Thyroid gland (tissue), 4 donors: ENCODE results near the gene LDHB.

ENCODE experiments used
- CTCF ChIP-seq, 6 experiments: fragments of 200-600 bp in 3 of 6; fragments of 450-650 bp in 3 of 6; sonication (generic) in 3 of 6; IDR thresholded peaks; one replicate each; pipeline ENCODE4 v1.5.1; 2016 to 2019; ENCODE audit warnings: antibody characterized with exemption in 6 of 6, mild to moderate bottlenecking in 2 of 6, inconsistent platforms in 1 of 6, moderate library complexity in 1 of 6
- POLR2A ChIP-seq, 2 donors: fragments of 450-650 bp; IDR thresholded peaks; one replicate each; pipeline ENCODE4 v1.6.1; 2017; ENCODE audit warnings: antibody characterized with exemption in 2 of 2, mild to moderate bottlenecking in 2 of 2, moderate library complexity in 1 of 2

DNA sequence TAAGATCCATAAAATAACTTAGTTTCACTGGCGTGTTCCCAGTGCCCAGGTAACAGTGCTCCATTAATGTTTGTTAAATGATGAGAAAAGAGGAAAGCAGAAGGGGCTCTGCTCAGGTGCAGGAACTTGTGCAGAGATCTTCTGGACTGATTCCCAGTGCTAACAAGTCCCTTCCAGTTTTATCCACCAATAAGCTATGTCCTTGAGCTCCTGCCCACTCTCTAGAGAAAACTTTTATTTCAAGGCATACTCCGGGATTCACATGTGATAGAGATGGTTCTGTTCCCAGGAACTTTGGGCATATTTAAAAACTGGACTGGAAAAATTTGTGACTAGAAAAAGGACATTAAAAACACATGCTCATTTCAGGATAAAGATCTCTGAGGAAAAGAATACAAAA is 54.9 kb downstream of the LDHB start:
- TF ChIP-seq CTCF (IDR thresholded peaks at IDR 0.05) (no peak), POLR2A (IDR thresholded peaks at IDR 0.05) (no peak)
